Activated naive CD8-positive, alpha-beta T cell treated with anti-CD3 and anti-CD28 coated beads, Interleukin-2, amount 10 ng/mL, durations not matched to agents 7 days and 5 days (primary cell): ENCODE data around the gene CNR2. TPM values are rescaled to one million over a fixed set of nuclear protein-coding genes. Genes with fewer than 3 reads are reported as not detected.

Experiments used
- ATAC-seq: fragments of 150-1000 bp; cut with Tn5 transposase; one replicate; pipeline ENCODE4 v1.10.0; 2021; ENCODE audit warnings: low read depth, moderate library complexity
- POLR2A ChIA-PET: fragments of 350-600 bp; sonication (Branson Sonifier 250); formaldehyde crosslinking; loops from one replicate; lab custom pipeline; 2021; ENCODE audit warnings: antibody characterized with exemption; lab: Charles Lee
- DNase-seq: peaks from one replicate; pipeline ENCODE4 v3.0.0; 2021
- H3K27ac Mint-ChIP-seq: one replicate; pipeline ENCODE4 v1.8.0; 2022; ENCODE audit warnings: mild to moderate bottlenecking, mixed read lengths
- H3K27me3 Mint-ChIP-seq: one replicate; pipeline ENCODE4 v1.8.0; 2022; ENCODE audit warnings: mild to moderate bottlenecking, moderate library complexity, mixed read lengths
- H3K36me3 Mint-ChIP-seq: one replicate; pipeline ENCODE4 v1.8.0; 2021; ENCODE audit warnings: mild to moderate bottlenecking, mixed read lengths
- H3K4me1 Mint-ChIP-seq: one replicate; pipeline ENCODE4 v1.8.0; 2021; ENCODE audit warnings: mixed read lengths
- H3K4me3 Mint-ChIP-seq: one replicate; pipeline ENCODE4 v1.8.0; 2022; ENCODE audit warnings: mild to moderate bottlenecking, moderate library complexity, mixed read lengths
- H3K9me3 Mint-ChIP-seq: one replicate; pipeline ENCODE4 v1.8.0; 2021; ENCODE audit warnings: mixed read lengths
- total RNA-seq, 2 experiments: library from RNA; stranded (reverse); gene quantifications; one replicate each; pipeline ENCODE4 v1.2.3, GENCODE V29; 2021

The CNR2 gene
- total RNA-seq, 2 experiments from 2014 or later = 2.0 TPM

- ATAC-seq (no peak), DNase-seq (no peak)
- H3K4me3 Mint-ChIP-seq = no peak overlapping the region
- H3K27me3 Mint-ChIP-seq = peaks cover 2% of the 10 kb centered on the region
- no peaks in the 10 kb centered on the region for H3K9me3 Mint-ChIP-seq
- no peak overlapping the region for H3K27ac Mint-ChIP-seq
- no peaks in the 10 kb centered on the region for H3K4me1 Mint-ChIP-seq
- POLR2A ChIA-PET = no interaction called here
- no peaks in the 10 kb centered on the region for H3K36me3 Mint-ChIP-seq
These were observed 17.1 kb upstream of the CNR2 start for GRCh38 chr1:23930270-23930669.

DNA sequence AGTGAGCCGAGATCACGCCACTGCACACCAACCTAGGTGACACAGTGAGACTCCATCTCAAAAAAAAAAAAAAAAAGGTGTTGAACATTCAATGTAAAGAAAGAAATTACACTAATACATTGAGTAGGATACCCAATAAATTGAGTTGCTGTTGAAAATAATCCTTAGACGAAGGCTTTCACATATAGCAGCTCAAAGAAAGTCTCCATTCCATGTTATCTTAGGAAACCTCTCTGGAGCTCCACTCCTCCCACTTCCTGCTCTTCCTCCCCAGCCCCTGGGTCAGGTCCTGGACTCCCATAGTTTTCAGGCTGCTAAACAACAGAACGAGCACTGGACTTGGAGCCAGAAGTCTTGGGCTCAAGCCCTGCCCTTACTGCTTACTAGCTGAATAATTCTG, 15.6 kb upstream of the CNR2 start:
- no peaks in the 10 kb centered on the region for H3K36me3 Mint-ChIP-seq
- peaks cover 8% of the 10 kb centered on the region for H3K27me3 Mint-ChIP-seq
- no peak overlapping the region for H3K27ac Mint-ChIP-seq

DNA sequence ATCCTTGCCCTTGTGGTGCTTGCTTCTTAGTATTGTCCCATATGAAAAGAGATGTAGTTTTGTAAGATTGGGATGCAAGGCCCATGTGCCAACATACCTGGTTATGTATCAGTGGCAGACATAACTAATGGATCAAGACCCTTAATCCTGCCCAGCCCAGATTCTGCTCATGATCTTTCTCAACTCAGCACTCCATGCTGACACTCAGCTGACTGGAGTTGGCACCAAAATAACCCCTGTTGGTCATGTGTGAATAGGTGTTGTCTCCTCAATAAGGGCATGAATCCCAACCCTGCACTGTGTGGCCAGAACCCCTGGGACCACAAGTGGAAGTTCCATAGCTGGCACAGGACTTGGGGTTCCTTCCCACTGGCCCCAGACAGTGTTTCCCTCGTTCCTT, 13.9 kb upstream of the CNR2 start:
- no peak for ATAC-seq
- Mint-ChIP-seq H3K36me3 (no peaks in the 10 kb centered on the region), H3K9me3 (no peaks in the 10 kb centered on the region), H3K4me3 (no peak overlapping the region), H3K4me1 (no peaks in the 10 kb centered on the region), H3K27ac (no peak overlapping the region), H3K27me3 (peaks cover 11% of the 10 kb centered on the region)
- POLR2A ChIA-PET = no interaction called here
- DNase-seq = no peak

More for the DNA sequence above, 15.6 kb upstream of the CNR2 start:
- H3K9me3 Mint-ChIP-seq = no peaks in the 10 kb centered on the region
- H3K4me1 Mint-ChIP-seq = no peaks in the 10 kb centered on the region
- DNase-seq (no peak), ATAC-seq (no peak)
- POLR2A ChIA-PET = no interaction called here
- no peak overlapping the region for H3K4me3 Mint-ChIP-seq

DNA sequence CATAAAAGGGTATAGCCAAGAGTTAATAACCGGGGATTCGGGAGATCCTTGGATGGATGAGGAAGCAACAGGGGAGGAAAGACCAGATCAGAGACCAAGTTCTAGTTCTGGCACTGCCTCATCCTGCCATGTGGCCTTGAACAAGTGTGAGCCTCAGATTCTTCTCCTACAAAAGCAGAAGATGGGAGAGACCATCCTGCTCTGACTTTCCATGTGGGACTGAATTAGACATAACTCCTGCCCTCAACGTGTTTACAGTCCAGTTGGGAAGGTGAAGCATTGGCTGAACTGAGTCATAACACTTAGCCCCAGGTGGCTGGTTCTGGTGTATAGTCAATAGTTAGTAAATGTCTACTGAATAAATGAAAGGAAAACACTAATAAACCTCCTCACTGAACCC, 12.1 kb upstream of the CNR2 start:
- no peak for ATAC-seq
- Mint-ChIP-seq H3K4me3 (no peak overlapping the region), H3K9me3 (no peaks in the 10 kb centered on the region), H3K4me1 (no peaks in the 10 kb centered on the region), H3K36me3 (no peaks in the 10 kb centered on the region), H3K27ac (no peak overlapping the region), H3K27me3 (peaks cover 11% of the 10 kb centered on the region)
- POLR2A ChIA-PET = no interaction called here
- DNase-seq = no peak

- Mint-ChIP-seq H3K27ac (no peak overlapping the region), H3K27me3 (peaks cover 11% of the 10 kb centered on the region), H3K4me3 (no peak overlapping the region), H3K4me1 (peaks cover 1% of the 10 kb centered on the region), H3K9me3 (no peaks in the 10 kb centered on the region), H3K36me3 (no peaks in the 10 kb centered on the region)
- no peak for DNase-seq
- POLR2A ChIA-PET = no interaction called here
- no peak for ATAC-seq
These were observed 11.4 kb upstream of the CNR2 start for GRCh38 chr1:23924601-23925000.

DNA sequence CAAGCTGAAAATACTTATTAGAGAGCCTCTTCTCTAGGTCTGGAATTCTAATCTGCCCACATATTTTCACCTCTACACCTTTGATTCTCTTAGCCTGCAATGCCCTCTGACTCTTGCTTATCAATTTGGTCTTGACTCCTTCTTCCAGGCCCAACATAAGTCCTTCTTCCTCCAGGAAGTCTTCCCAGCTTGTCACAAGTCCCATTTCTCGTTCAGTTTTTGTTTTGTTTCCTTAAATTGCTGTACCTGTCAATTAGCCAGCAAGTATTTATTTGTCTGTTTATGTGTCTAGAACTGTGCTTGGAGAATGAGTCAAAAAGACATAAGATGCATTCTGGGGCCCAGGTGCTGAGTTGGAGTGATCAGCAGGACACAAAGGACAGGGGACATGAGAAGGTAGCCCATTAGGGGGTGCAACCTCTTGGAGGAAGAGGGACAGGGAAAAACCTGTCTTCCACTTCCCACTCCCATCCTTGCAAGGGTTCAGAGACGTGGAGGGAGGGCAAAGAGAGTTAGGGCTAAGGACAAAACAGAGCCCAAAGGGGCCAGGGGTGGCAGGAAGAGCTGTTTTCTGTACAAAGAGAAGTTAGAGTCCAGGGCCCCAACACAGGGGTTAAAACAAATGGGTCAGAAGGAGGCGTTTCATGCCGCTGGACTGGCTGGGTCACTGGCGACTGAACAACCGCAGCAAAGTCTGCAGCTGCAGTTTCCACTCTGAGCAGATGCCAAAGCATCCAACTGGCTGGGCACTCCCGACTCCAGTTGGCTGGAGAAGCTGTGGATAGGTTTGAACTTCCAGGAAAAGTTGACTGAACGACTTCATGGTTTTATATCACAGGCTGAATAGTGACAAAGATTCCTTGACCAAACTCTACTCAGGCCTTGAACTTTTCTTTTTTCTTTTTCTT, 10.7 kb upstream of the CNR2 start:
- DNase-seq (no peak), ATAC-seq (no peak)
- Mint-ChIP-seq H3K4me1 (peaks cover 1% of the 10 kb centered on the region), H3K27me3 (peaks cover 11% of the 10 kb centered on the region), H3K27ac (no peak overlapping the region), H3K36me3 (no peaks in the 10 kb centered on the region), H3K4me3 (no peak overlapping the region), H3K9me3 (no peaks in the 10 kb centered on the region)
- POLR2A ChIA-PET = no interaction called here

DNA sequence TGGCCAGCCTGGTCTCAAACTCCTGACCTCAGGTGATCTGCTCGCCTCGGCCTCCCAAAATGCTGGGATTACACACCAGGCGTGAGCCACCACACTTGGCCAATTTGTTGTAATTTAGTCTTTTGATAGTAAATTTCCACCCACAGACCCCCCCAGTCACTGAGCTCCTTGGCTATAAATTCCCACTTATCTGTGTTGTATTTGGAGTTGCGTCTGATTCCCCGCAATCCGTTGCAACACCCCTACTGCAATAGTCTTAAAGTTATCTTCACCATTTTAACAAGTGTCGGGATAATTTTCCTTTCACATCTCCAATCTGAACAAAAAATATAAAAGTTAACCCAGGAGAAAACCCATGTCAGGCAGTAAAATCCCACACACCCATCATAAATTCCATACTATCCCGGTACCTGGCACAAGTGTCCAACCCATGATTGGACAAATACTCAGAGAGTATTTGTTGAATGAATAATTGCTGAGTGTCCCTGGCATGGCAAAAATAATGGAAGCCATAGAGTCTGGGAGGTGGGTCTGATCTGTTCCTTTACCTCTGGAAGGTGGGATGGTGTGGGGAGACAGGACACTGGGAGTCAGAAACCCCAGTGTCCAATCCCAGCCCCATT, 9.3 kb upstream of the CNR2 start:
- Mint-ChIP-seq H3K27me3 (peaks cover 11% of the 10 kb centered on the region), H3K9me3 (no peaks in the 10 kb centered on the region), H3K4me1 (peaks cover 1% of the 10 kb centered on the region), H3K27ac (no peak overlapping the region), H3K4me3 (no peak overlapping the region), H3K36me3 (no peaks in the 10 kb centered on the region)
- DNase-seq (no peak), ATAC-seq (no peak)
- POLR2A ChIA-PET = no interaction called here

- no peak overlapping the region for H3K4me3 Mint-ChIP-seq
- H3K36me3 Mint-ChIP-seq = no peaks in the 10 kb centered on the region
- peak; percentile 65 for DNase-seq
- POLR2A ChIA-PET = interaction anchor here (1.0 to 2.0 kb wide), 3 partner anchors 47 to 107 kb away, joined by 3 to 18 read pairs (median 3); no protein-coding TSS in a partner anchor
- H3K9me3 Mint-ChIP-seq = no peaks in the 10 kb centered on the region
- no peak overlapping the region for H3K27ac Mint-ChIP-seq
- H3K4me1 Mint-ChIP-seq = peaks cover 26% of the 10 kb centered on the region
- peak; percentile 95 for ATAC-seq
- no peaks in the 10 kb centered on the region for H3K27me3 Mint-ChIP-seq
These were observed 3.3 kb upstream of the CNR2 start for GRCh38 chr1:23916209-23917131.

- no peaks in the 10 kb centered on the region for H3K27me3 Mint-ChIP-seq
- H3K36me3 Mint-ChIP-seq = no peaks in the 10 kb centered on the region
- no peak overlapping the region for H3K4me3 Mint-ChIP-seq
- ATAC-seq = no peak
- H3K27ac Mint-ChIP-seq = no peak overlapping the region
- no peak for DNase-seq
- no peaks in the 10 kb centered on the region for H3K9me3 Mint-ChIP-seq
- H3K4me1 Mint-ChIP-seq = peaks cover 36% of the 10 kb centered on the region
- POLR2A ChIA-PET = interaction anchor here (1.2 to 2.0 kb wide), 2 partner anchors 46 to 106 kb away, joined by 3 to 18 read pairs; no protein-coding TSS in a partner anchor
These were observed 2.3 kb upstream of the CNR2 start for GRCh38 chr1:23915466-23915865.

DNA sequence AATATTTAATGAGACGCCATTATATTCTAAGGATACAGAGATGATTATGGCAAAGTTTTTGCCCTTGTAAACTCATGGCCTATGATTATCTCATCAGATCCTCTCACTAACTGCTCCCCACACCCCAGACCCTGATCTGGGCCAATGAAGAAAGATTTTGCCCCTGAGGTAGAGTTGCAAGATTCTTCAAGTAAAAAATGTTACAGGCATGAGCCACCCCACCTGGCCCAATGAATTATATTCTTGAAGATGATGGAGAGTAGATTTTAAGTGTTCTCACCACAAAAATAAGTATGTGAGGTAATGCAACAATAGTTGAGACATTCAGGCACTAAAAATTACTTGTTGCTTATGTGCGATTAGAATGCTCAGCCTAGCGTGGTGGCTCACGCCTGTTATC, 1.8 kb upstream of the CNR2 start:
- Mint-ChIP-seq H3K27ac (no peak overlapping the region), H3K9me3 (no peaks in the 10 kb centered on the region), H3K4me3 (no peak overlapping the region), H3K27me3 (no peaks in the 10 kb centered on the region), H3K4me1 (peaks cover 40% of the 10 kb centered on the region), H3K36me3 (no peaks in the 10 kb centered on the region)
- POLR2A ChIA-PET = interaction anchor here (1.2 kb wide), 1 partner anchor 46 kb away, joined by 3 read pairs; no protein-coding TSS in a partner anchor
- DNase-seq (no peak), ATAC-seq (no peak)

DNA sequence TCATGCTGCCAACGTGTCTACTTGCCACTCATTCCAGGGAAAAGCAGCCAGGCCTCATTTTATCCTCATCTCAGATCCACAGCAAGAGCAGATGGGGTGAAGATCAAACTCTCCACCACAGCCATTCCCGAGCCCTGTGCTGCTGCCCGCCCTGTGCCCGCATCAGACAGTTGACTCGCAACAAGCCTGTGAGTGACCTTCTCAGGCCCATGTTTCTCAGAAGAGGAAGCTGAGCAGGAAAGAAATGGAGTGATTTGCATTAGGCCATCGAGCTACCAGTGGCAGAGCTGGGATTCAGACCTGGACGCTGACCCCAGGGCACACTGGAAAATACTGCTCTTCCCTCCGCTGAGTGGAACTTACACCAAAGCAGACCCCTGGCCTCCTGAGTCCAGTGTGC, 1.2 kb downstream of the CNR2 start:
- peak overlapping the region; percentile 53 for H3K4me3 Mint-ChIP-seq
- no peak overlapping the region for H3K27ac Mint-ChIP-seq
- POLR2A ChIA-PET = no interaction called here
- no peaks in the 10 kb centered on the region for H3K27me3 Mint-ChIP-seq
- ATAC-seq (no peak), DNase-seq (no peak)
- no peaks in the 10 kb centered on the region for H3K36me3 Mint-ChIP-seq
- H3K4me1 Mint-ChIP-seq = peaks cover 52% of the 10 kb centered on the region
- no peaks in the 10 kb centered on the region for H3K9me3 Mint-ChIP-seq

- ATAC-seq (no peak), DNase-seq (no peak)
- H3K4me3 Mint-ChIP-seq = peak overlapping the region; percentile 47
- H3K27me3 Mint-ChIP-seq = no peaks in the 10 kb centered on the region
- POLR2A ChIA-PET = interaction anchor here (0.9 to 2.1 kb wide), 6 partner anchors 14 to 219 kb away, joined by 3 to 6 read pairs (median 4); partner anchors contain the start of genes ELOA, GALE, PITHD1 and PNRC2
- H3K9me3 Mint-ChIP-seq = no peaks in the 10 kb centered on the region
- H3K36me3 Mint-ChIP-seq = no peaks in the 10 kb centered on the region
- peak overlapping the region; percentile 78 for H3K27ac Mint-ChIP-seq
- H3K4me1 Mint-ChIP-seq = peaks cover 57% of the 10 kb centered on the region
These were observed 2.5 kb downstream of the CNR2 start for GRCh38 chr1:23910553-23911246.
